Measurements from ENCODE around the gene PTPRJ. TPM values are rescaled to one million over a fixed set of nuclear protein-coding genes. Genes with fewer than 3 reads are reported as not detected.

PTPRJ gene
- total RNA-seq, 1 experiment from 2014 or later = 0.30 TPM

GRCh38 chr11:48083421-48083820, 103.1 kb downstream of the PTPRJ start:
- Mint-ChIP-seq H3K9me3 (ENCODE audit: unreplicated experiment) (no peaks in the 10 kb centered on the region), H3K36me3 (ENCODE audit: insufficient read depth, unreplicated experiment) (no peaks in the 10 kb centered on the region), H3K4me1 (ENCODE audit: insufficient read depth, unreplicated experiment) (no peaks in the 10 kb centered on the region), H3K27ac (ENCODE audit: low read depth, unreplicated experiment) (no peak overlapping the region), H3K27me3 (ENCODE audit: insufficient read depth, unreplicated experiment) (no peaks in the 10 kb centered on the region), H3K4me3 (ENCODE audit: unreplicated experiment) (no peak overlapping the region)
- no peak for TF ChIP-seq CTCF (IDR thresholded peaks at IDR 0.05; ENCODE audit: unreplicated experiment)
- DNase-seq (ENCODE audit: unreplicated experiment) = no peak
- CTCF ChIA-PET = interaction anchor here (0.8 kb wide), 1 partner anchor 27 kb away, joined by 5 read pairs; no protein-coding TSS in a partner anchor
- POLR2A ChIA-PET = interaction anchor here (0.7 kb wide), 1 partner anchor 104 kb away, joined by 3 read pairs; no protein-coding TSS in a partner anchor
- intact Hi-C loops (cut with micrococcal nuclease) = no loop called here
- BruUV-seq (replicated peaks) = no TSS peak

GRCh38 chr11:48085688-48086087, 105.3 kb downstream of the PTPRJ start:
- no peak for DNase-seq (ENCODE audit: unreplicated experiment)
- H3K27ac Mint-ChIP-seq (ENCODE audit: low read depth, unreplicated experiment) = no peak overlapping the region

GRCh38 chr11:48087422-48087821, 107.1 kb downstream of the PTPRJ start:
- intact Hi-C loops (cut with micrococcal nuclease) = no loop called here
- no peak overlapping the region for H3K27ac Mint-ChIP-seq (ENCODE audit: low read depth, unreplicated experiment)
- ChIA-PET POLR2A (interaction anchor here (0.6 kb wide), 1 partner anchor 52 kb away, joined by 3 read pairs; no protein-coding TSS in a partner anchor), CTCF (no interaction called here)
- H3K27me3 Mint-ChIP-seq (ENCODE audit: insufficient read depth, unreplicated experiment) = no peaks in the 10 kb centered on the region
- no peak overlapping the region for H3K4me3 Mint-ChIP-seq (ENCODE audit: unreplicated experiment)
- TF ChIP-seq CTCF (IDR thresholded peaks at IDR 0.05; ENCODE audit: unreplicated experiment) = no peak
- no peaks in the 10 kb centered on the region for H3K4me1 Mint-ChIP-seq (ENCODE audit: insufficient read depth, unreplicated experiment)
- no peaks in the 10 kb centered on the region for H3K36me3 Mint-ChIP-seq (ENCODE audit: insufficient read depth, unreplicated experiment)
- BruUV-seq (replicated peaks) = no TSS peak
- H3K9me3 Mint-ChIP-seq (ENCODE audit: unreplicated experiment) = no peaks in the 10 kb centered on the region
- no peak for DNase-seq (ENCODE audit: unreplicated experiment)

More at GRCh38 chr11:48085688-48086087, 105.3 kb downstream of the PTPRJ start:
- TF ChIP-seq CTCF (IDR thresholded peaks at IDR 0.05; ENCODE audit: unreplicated experiment) = no peak
- Mint-ChIP-seq H3K36me3 (ENCODE audit: insufficient read depth, unreplicated experiment) (no peaks in the 10 kb centered on the region), H3K27me3 (ENCODE audit: insufficient read depth, unreplicated experiment) (no peaks in the 10 kb centered on the region), H3K4me3 (ENCODE audit: unreplicated experiment) (no peak overlapping the region), H3K4me1 (ENCODE audit: insufficient read depth, unreplicated experiment) (no peaks in the 10 kb centered on the region), H3K9me3 (ENCODE audit: unreplicated experiment) (no peaks in the 10 kb centered on the region)
- intact Hi-C loops (cut with micrococcal nuclease) = no loop called here
- POLR2A ChIA-PET = no interaction called here
- BruUV-seq (replicated peaks) = no TSS peak
- CTCF ChIA-PET = interaction anchor here (0.7 kb wide), 1 partner anchor 18 kb away, joined by 3 read pairs; no protein-coding TSS in a partner anchor

GRCh38 chr11:48087974-48088681, 107.8 kb downstream of the PTPRJ start:
- no TSS peak for BruUV-seq (replicated peaks)
- intact Hi-C loops (cut with micrococcal nuclease) = no loop called here

More at GRCh38 chr11:48087974-48088681, 107.8 kb downstream of the PTPRJ start:
- H3K27me3 Mint-ChIP-seq (ENCODE audit: insufficient read depth, unreplicated experiment) = no peaks in the 10 kb centered on the region
- DNase-seq (ENCODE audit: unreplicated experiment) = no peak
- no peak overlapping the region for H3K4me3 Mint-ChIP-seq (ENCODE audit: unreplicated experiment)
- H3K9me3 Mint-ChIP-seq (ENCODE audit: unreplicated experiment) = no peaks in the 10 kb centered on the region
- no peak for TF ChIP-seq CTCF (IDR thresholded peaks at IDR 0.05; ENCODE audit: unreplicated experiment)
- H3K36me3 Mint-ChIP-seq (ENCODE audit: insufficient read depth, unreplicated experiment) = no peaks in the 10 kb centered on the region
- CTCF ChIA-PET = interaction anchor here (0.7 to 1.7 kb wide), 5 partner anchors 12 to 1935 kb away, joined by 3 to 6 read pairs (median 5); no protein-coding TSS in a partner anchor
- POLR2A ChIA-PET = interaction anchor here (0.6 kb wide), 1 partner anchor 51 kb away, joined by 3 read pairs; no protein-coding TSS in a partner anchor
- H3K4me1 Mint-ChIP-seq (ENCODE audit: insufficient read depth, unreplicated experiment) = no peaks in the 10 kb centered on the region
- no peak overlapping the region for H3K27ac Mint-ChIP-seq (ENCODE audit: low read depth, unreplicated experiment)

Measured in MCF 10A (cell line).